NCI-H2196 (cell line): Measurements from ENCODE around the gene RALGDS.

ENCODE experiments used
- DNase-seq: peaks from one replicate; lab custom pipeline; 2025; ENCODE audit not compliant: unreplicated experiment; lab: John Stamatoyannopoulos, UW

Gene RALGDS

DNA sequence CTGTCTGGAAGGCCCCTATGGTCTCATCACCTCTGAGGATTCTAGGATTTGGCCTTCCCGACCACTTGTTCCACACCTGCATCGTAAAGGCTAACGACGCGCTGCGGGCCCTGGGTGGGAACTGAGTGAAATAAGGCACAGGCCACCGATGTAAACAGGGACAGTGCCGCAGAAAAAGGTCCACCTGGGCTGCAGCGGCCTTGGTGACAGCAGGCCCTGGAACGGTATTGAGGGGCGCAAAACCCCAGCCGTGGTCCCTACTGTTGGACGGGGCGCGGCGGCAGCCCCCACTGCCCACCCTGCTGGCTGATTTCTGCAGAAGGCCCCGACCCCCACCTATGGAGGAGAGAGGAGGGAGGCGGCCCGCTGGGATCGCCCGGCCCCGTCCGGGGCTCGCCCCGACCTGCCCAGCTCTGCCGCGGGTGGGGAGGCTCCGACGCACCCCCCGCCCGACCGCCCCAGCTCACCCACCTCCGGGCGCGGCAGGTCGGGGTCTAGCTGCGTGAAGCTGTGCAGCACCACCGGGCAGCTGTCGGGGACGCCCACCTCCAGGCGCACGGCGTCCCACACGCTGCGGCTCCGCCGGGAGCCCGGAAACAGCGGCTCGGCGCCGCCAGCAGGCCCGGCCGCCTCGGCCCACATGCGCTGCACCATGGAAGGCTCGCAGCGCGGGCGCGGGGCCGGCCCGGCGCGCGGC, 391 bp downstream of the RALGDS start:
- DNase-seq = no peak

DNA sequence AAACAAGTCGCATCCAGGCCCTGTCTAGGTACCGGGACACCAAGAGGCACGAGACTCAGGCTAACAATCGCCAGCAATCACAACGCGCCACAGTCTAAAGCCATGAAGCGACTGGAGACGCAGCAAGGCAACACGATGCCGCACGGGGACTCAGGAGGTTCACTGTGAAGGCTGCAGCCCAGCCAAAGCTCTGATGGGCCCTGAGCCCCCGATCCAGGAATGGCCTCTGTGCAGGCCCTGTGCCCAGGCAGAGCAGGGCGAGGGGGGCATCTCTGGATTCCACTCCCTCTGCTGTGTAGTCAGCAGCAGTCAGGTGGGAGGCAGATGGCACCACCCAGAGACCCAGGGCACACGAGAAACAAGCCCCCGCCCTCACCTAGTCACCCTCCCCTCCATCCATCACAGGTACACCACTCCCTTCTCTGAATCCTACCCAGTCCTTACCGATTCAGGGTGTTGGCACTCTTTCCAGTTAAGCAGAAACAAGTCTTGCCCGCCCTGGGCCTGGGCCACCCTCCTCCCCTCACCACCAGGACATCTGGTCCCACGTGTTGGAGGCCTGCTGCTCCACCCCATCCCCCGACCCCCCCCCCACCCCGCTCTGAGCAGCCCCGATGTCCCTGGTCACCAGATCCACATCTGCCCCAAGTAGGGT, 1.1 kb downstream of the RALGDS start:
- no peak for DNase-seq

DNA sequence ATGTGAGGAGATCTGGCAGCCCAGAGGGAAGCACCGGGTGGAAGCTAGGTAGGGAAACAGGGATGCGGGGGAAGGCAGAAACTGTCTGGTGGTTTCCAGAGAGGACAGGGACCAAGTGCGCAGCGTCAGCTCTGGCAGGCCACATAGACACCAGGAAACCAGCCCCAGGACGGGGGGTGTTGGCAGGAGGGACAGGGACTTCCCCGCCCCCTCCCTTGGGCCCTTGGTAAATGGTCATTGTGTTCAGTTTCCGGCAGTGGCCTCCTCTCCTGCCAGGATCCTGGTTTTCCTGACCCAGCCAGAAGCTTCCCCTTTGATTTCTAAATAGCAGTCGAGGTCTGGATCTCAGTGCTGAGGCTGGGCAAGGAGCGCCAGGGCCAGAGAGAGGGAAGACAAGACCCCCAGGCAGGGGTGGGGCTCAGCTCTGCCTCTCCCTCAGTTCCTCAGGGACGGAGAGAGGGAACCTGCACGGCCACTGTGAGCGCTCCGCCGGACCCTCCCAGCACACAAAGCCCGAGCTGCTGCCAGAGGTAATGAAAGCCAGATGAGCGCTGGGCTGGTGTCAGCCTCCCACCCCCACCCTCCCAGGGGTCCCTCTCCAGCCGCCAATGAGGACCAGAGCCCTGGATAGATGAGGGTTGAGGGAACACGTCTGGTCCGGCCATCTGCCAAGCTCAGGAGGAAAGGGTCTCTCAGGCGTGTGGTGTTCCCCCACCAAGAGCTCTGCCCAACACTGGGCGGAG, 1.8 kb downstream of the RALGDS start:
- no peak for DNase-seq

DNA sequence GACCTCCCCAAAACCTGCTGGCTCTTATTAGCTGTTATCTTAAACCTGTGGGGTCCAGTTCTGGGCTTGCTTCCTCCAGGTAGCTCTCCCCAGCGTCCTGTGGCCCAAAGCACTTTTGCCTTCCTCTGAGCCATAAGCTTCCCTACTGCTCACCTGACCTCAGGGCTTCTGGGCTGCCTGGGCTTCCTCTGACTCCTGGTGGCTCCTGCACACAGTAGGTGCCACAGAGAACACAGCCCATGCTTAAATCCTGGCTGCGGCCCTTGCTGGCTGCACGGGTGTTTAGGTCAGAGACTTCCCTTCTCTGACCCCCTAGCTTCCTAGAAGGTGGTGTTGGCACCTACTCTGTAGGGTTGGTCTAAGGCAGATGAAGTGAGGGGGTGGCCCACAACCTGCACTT, 2.5 kb downstream of the RALGDS start:
- no peak for DNase-seq

DNA sequence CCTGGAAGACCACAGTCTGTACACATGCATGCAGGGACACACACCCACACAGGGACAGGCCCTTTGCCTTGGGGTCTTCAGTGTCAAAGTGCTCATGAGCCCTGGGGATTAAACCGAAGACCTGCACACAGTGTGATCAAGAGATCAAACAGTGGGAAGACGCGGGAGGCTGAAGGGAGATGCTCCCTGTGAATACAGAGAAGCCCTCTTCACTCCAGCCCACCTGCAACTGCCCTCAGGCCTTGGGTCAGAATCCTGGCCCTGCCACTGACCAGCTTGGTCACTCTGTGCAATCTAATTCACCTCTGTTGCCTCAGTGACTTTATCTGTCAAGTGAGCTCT, 2.9 kb downstream of the RALGDS start:
- DNase-seq = no peak

DNA sequence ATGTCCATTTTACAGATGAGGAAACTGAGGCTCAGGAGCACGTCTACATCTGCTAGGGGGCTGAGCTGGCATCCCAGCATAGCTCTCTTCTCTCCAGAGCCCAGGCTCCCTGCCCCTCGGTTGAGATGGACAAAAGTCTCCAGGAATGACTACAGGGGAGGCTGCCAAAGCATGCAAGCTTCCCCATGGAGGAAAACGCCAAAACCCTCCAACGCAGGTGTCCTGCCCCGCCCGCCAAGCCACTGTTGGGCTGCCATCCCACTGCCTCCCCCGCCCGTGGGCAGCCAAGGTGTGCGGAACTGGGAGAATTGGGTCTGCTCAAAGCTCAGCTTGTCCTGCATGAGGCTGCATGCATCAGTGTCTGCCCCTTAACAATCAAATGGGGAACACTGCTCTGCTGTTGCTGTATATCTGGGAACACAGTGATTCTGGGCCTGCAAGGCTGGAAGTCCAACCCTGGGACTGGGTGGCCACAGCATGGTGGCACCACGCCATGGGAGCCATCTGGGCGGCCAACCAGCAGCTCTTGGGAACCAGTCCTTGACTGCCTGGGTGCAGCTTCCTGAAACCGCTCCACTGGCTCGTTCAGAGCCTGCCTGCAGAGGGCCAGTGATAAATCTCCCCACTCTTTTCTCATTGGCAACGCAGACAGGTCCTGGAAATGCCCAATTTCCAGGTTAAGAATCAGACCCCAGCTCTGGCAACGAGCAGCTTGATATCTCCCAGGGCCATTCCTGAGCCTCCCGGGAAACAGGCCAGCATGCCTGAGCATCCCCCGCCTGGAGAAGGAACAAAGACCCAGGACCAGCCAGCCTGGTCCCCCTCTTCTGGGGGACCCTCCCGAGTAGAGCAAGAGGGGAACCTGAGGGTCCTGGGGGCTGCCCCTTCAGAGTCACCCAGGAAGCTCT, 3.5 kb downstream of the RALGDS start:
- peak; percentile 73 for DNase-seq

DNA sequence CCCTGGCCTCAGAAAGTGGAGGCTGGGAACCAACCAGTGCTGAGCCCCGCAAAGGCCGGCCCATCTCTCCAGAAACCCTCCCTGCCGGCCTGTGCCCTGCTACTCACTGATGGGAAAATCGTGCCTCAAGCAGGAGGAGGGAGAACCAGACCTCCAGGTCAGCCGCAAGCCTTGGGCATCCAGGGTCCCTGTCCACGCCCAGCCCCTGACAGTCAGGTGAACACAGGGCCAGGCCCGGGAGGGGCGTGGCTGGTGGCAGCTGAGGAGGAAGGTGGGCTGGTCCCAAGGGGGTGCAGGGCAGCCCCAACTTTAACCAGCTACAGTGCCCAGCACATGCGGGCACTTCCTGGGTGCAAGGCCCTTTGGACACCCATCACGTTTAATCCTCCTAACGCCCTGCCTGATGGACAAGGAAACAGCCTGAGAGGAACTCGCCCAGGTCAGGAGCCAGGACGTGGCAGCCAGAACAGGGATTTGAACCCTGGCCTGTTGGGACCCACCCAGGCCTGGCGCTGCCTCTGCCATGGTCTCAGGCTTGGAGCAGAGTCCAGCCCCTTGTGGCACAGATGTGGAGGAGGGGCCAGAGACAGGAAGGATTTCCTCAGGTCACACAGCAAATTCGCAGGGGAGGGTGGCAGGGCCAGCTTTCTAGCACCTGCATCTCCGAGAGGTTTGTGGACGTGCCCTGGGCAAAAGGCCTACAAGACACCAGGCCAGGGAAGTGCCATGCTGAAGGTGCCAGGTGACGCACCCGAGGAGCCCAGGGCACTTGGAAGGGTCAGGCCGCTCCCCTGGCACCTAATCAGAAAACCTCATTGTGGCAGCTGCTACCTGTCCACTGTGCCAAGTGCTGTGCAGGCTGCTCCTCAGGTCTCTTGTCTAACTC, 4.5 kb downstream of the RALGDS start:
- DNase-seq = no peak

DNA sequence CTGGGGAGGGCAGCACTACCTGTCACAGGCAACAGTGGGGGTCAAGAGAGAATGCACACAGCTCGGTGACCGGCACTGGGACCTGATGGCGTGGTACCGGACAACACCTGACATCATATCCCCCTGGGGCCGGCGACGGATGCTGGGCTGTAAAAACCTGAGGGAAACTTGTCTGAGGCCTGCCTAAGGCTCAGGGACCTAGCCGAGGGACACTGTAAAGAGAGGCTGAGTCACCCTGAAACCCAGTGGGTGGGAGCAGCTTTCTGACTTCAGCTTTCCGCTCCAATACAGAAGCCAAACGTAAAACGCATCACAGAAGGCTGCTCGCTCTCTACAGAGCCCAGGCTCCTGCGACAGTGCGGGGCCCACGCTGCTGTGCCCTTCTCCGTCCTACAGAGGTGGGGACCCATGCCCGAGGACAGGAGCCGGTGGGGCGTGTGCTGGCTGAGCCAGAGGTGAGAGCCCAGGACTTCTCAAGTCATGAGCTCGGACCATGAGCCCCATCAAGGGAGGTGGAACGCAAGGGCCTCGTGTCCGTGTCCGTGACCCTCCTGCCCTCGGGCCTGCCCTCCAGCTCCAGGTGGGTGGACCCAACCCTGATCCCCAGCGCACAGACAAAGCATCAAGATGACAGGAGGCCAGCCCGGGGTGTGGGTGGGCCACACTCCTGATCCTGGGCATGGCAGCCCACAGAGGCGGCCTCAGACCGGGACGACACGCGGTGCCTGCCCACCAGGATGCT, 5.3 kb downstream of the RALGDS start:
- no peak for DNase-seq

DNA sequence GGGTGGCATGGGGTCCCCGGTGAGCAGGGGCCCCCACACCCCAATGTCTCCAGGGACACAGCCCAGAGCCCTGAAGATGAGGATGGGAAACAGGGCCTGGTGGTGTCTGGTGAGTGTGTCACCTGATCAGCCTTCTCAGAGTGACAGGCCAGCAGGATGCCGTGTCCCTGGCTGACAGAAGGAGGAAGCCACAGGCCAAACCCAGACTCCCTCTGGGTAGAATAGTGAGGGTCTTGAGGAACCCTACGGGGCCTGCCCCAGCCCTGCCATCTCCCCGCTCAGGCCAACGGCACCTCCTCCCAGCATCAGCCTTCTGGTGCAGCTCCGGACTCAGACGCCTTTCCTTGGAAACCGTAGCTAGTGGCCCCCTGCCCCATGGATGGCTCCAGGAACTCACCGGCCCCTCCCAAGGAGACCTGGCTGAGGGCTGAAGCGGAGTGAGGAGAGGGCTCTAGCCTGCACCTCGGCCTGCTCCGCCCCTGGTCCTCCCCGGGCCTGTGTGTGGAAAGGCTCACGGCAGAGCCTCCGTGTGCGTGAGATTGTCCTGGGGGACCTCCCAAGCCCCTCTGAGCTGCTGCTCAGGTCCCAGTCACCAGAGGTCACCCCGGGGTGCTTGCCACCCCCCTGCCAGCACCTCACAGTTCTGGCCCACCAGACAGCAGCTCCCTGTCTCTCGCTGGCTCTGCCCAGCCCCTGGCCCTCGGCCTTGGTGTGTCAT, 6.0 kb downstream of the RALGDS start:
- no peak for DNase-seq

DNA sequence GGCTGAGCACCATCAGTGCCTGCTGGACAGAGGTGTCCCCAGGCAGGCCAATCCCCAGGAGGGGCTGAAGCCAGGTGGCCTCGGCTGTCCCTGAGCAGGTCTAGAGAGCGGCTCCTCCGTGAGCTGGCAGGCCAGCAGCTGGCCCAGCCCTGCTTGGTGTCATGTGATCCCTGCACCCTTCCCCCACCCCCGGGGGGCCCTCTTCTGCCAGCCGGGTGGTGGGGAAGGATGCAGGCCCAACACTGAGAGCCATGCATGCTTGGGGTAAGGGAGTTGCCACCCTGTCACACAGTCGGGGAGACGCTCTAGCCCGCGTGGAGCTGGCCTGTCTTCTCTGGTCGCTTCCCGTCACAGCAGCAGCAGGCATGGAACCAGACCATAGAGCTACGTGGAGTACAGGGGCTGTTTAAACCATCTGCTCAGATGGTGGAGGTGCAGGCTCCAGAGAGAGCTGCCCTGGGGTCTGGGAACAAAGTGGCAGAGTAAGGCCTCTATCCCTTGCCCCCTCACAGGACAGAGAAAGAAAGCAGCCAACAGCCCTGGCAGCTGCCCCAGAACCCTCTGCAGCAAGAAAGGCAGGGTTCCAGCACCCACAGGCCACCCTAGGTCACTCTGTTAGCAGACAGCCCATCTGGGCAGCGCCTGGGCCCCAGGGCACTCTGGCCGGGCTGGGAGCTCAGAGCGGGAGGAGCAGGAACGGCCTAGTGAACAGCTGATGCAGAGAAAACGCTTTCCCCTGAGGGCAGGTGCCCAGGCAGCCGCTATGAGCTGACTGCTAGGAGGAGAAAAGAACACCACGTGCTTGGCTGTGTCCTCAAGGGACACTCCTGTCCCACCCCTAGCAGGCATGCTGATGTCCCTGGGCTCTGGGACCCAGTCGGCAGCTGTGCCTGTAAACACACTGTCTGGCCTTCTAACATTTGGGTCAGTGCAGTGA, 6.8 kb downstream of the RALGDS start:
- peak; percentile 16 for DNase-seq

DNA sequence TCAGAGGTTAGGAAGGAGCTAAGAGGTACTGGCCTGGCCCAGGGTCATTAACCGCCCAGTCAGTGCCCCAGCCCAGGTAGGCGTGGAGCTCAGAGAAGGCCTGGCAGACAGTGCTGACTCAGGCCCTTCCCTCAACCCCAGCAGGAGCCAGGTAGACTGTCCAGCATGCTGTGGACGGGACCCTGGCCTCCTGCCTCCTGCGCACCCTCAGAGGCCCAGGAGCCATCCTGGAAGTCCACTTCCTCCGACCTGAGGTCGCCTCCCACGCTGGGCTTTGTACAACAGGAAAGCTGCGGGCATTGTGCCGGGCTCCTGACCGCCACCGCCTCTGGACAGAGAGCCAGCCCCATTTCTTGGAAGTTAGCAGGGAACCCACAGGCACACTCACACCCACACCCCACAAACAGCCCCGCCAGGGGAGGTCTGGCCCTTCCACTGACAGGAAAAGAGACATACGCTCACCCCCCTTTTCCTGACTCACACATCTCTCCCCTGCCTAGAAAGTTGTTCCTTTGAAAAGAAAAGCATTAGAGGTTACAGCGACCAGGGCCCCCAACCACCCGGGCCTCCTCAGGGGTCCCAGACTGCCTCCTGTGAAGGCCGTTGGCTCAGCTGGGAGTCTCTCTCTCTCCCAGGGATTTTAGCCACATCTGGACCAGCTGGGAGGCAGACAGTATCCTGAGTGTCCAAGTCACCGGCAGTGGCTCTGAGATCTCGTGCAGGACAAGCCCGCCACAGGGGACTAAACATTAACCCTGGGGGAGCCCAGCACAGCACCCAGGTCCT, 7.7 kb downstream of the RALGDS start:
- DNase-seq = no peak

DNA sequence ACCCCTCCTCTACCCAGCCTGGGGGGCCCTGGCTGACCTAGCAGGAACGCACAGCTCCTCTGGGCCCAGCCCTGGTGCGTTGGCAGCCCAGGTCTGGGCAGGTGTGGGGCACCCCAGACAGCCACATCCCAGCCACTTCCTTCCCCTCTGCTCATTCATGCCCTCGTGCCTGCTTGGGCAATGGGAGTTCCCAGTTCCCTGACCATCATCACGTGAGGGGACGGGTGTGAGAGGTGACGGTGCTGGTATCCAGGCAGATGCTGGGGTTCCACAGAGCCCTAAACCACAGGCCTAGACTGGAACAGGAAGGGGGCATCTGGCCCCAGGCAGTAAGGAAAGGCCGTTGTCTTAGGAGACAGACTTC, 8.4 kb downstream of the RALGDS start:
- DNase-seq = no peak

DNA sequence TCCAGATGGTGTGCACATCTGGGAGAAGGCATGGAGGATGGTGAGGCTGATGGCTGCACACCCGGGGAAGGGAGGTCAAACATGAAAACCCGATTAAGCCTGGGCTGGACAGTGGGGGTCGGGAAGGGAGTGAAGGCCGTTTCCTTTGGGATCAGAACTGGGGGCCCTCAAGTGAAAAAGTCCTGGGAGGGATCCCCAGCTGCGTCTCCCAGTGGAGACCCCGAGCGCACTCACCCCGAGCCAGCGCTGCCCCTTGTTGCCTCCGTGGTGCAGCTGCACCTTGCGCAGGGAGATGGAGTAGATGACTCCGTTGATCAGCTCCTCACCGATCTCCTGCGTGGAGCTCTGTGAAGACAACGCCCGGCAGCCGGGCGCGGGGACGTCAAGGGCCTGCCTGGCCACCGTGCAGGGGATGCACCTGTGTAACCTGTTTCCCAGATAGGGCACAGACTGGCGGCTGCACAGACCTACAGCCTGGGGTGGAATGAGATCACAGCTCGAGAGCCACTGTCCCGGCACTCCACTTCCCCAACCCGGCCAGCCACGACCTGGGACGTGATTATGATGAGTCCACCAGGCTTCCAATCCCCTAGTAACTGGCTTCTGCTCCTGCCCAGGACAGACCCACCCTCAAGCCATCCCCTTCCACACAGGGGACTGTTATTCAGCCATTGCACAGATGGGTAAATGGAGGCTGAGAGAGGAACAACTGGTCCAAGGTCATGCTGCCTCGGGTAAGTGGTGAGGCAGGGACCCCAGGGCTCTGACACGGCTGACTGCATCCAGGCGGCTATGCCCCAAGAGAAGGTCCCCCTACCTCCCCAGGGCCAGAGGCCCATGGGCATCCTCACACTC, 9.0 kb downstream of the RALGDS start:
- no peak for DNase-seq

DNA sequence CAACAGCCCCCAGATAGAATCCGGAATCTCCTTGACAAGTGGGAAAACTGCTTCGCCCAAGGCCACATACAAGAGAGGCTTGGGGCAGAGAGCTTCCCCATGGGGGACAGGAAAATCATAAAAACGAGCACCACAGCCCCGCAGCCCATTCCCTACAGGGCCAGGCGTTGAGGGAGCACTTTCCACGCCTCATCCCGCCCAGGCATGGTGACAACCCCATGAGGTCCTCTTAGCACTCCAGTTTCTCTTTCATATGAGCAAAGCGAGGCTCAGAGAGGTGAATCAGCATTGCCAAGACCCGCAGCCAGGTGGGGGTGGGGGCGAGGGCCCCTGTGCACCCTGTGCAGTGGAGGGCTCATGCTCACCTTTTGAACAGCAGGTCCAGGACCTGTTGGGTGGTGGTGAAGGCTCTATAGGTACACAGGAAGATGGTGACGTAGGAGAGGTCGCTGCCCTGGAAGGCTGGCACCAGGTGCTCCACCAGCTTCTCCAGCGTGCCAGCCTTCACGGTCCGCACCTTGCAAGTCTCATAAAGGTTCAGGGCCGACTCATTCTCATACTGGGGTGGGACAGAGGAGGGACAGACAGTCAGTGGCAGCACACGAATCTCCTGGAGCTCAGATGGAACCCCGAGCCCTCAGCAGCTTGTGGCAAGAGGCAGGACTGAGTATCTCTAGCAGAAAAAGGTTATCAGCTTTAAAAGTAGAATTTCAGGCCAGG, 10.9 kb downstream of the RALGDS start:
- DNase-seq = no peak

DNA sequence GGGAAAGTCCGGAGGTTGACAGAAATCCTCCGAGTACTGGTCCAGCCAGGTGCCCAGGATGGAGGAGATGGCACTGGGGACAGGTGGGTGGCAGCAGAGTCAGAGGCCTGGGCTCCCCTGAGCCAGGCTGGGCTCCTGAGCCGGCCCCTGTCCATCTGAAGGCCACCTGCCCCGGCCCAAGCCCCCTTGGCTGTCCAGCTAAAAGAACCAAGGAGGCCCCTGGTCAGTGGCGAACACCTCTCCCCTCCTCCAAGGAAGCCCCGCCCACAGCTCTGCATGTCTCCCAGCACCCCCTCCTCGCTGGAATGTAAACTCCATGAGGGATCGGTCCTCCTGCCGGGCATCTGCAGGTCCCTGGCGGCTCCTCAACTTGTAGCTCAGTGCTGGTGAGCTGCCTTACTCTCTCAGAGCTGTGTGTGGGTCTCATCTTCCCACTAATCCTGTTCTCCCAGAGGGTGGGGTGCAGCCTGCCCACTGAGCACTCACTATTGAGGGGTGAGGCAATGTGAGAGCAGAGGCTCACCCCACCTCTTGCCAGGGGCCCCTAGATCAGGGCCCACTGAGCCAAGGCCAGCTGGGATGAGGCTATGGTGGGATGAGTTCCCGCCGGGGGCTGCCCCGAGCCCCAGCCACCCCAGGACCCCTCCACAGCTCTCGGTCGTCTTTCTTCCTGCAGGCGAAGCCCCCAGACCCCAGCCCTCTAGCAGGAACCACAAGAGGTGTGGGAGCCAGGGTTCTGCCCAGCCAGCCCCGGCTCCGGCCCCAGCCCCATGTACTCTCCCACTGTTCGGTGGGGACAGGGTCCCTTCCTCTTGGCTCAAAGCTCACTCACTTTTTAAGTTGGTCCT, 12.0 kb downstream of the RALGDS start:
- DNase-seq = no peak
